T-cell (primary cell): Measurements from ENCODE around the gene NAV2. TPM values are rescaled to one million over a fixed set of nuclear protein-coding genes. Genes with fewer than 3 reads are reported as not detected.
A peak's percentile ranks its signal among the peaks of the same experiment; 100 is the strongest.

Experiments
- ATAC-seq, 4 experiments: fragments of 200-7000 bp in 3 of 4; fragments of 150-1000 bp in 1 of 4; cut with Tn5 transposase; replicated peaks in 1 of 4; 1 replicate in 3 of 4; 2 replicates in 1 of 4; pipeline ENCODE4 v1.10.0; 2021; ENCODE audit warnings: moderate library complexity in 3 of 4, mild to moderate bottlenecking in 2 of 4, moderate number of reproducible peaks in 1 of 4
- CTCF ChIA-PET, 2 donors: fragments of 300-600 bp; sonication (Branson Sonifier 250); formaldehyde crosslinking; loops; one replicate each; lab custom pipeline; 2022; ENCODE audit warnings: antibody characterized with exemption in 2 of 2; lab: Charles Lee
- POLR2A ChIA-PET, 2 donors: fragments of 300-600 bp; sonication (Branson Sonifier 250); formaldehyde crosslinking; loops; one replicate each; lab custom pipeline; 2022; ENCODE audit warnings: antibody characterized with exemption in 2 of 2; lab: Charles Lee
- DNase-seq, 35 experiments: peaks; one replicate each; pipeline versions ENCODE4 v3.0.0 to v3.0.0-alpha.2; 2013 to 2023
- H3K27ac ChIP-seq: one replicate; pipeline ENCODE4 v1.5.1; 2013; ENCODE audit warnings: low read length
- H3K27me3 ChIP-seq, 2 experiments: replicated peaks in 1 of 2; 1 replicate in 1 of 2; 2 replicates in 1 of 2; pipeline versions ENCODE4 v1.6.1 to v1.7.0; 2013; ENCODE audit warnings: low read length in 1 of 2, mixed read lengths in 1 of 2; ENCODE audit not compliant: control insufficient read depth in 2 of 2, insufficient read depth in 2 of 2; ENCODE audit errors: extremely low read depth in 1 of 2
- H3K36me3 ChIP-seq, 2 donors: 1 replicate in 1 of 2; 2 replicates in 1 of 2; pipeline versions ENCODE4 v1.6.1 to v1.7.0; 2013; ENCODE audit warnings: low read length in 1 of 2; ENCODE audit not compliant: control insufficient read depth in 2 of 2, insufficient read depth in 1 of 2; ENCODE audit errors: extremely low read depth in 1 of 2
- H3K4me1 ChIP-seq, 2 experiments: 1 replicate in 1 of 2; 2 replicates in 1 of 2; pipeline versions ENCODE4 v1.6.1 to v1.7.0; 2013; ENCODE audit warnings: low read length in 2 of 2, mixed read lengths in 1 of 2; ENCODE audit not compliant: insufficient read depth in 2 of 2, control insufficient read depth in 1 of 2; ENCODE audit errors: extremely low read depth in 1 of 2
- H3K4me3 ChIP-seq, 2 donors: 1 replicate in 1 of 2; 2 replicates in 1 of 2; pipeline versions ENCODE4 v1.5.1 to v1.7.0; 2013; ENCODE audit warnings: mild to moderate bottlenecking in 2 of 2, low read length in 1 of 2, moderate library complexity in 1 of 2; ENCODE audit not compliant: control insufficient read depth in 1 of 2; ENCODE audit errors: extremely low read depth in 1 of 2
- H3K9me3 ChIP-seq: 2 replicates; pipeline ENCODE4 v1.7.0; 2013
- H3K27ac Mint-ChIP-seq, 2 donors: one replicate each; pipeline ENCODE4 v1.8.0; 2020 to 2021; ENCODE audit warnings: mild to moderate bottlenecking in 2 of 2, mixed read lengths in 2 of 2
- H3K27me3 Mint-ChIP-seq, 2 donors: one replicate each; pipeline ENCODE4 v1.8.0; 2021 to 2022; ENCODE audit warnings: mixed read lengths in 2 of 2
- H3K36me3 Mint-ChIP-seq: one replicate; pipeline ENCODE4 v1.8.0; 2021; ENCODE audit warnings: mixed read lengths
- H3K4me1 Mint-ChIP-seq, 3 donors: one replicate each; pipeline ENCODE4 v1.8.0; 2020 to 2022; ENCODE audit warnings: mixed read lengths in 3 of 3, mild to moderate bottlenecking in 1 of 3
- H3K4me3 Mint-ChIP-seq, 3 donors: one replicate each; pipeline ENCODE4 v1.8.0; 2020 to 2022; ENCODE audit warnings: mild to moderate bottlenecking in 3 of 3, mixed read lengths in 3 of 3, moderate library complexity in 3 of 3
- H3K9me3 Mint-ChIP-seq, 3 donors: one replicate each; pipeline ENCODE4 v1.8.0; 2020 to 2022; ENCODE audit warnings: mixed read lengths in 3 of 3
- WGBS: methylation state at CpG from one replicate; pipeline ENCODE4 v1.1.5; 2013; ENCODE audit warnings: missing lambda C conversion rate; ENCODE audit not compliant: insufficient coverage; 5-methylcytosine and 5-hydroxymethylcytosine counted together
- total RNA-seq, 35 experiments: library from RNA in 6 of 35; stranded (reverse) in 6 of 35; fragments of 120-200 nt in 1 of 35; gene quantifications; one replicate each; pipeline versions ENCODE4 v1.2.1 to v1.2.4 and lab custom pipeline; 2013 to 2026

The NAV2 gene
- total RNA-seq, 5 donors from 2014 or later (not counting 1 experiment from before 2014, with no cell fraction given) = 0.55 to 3.0 (median 1.8) TPM

DNA sequence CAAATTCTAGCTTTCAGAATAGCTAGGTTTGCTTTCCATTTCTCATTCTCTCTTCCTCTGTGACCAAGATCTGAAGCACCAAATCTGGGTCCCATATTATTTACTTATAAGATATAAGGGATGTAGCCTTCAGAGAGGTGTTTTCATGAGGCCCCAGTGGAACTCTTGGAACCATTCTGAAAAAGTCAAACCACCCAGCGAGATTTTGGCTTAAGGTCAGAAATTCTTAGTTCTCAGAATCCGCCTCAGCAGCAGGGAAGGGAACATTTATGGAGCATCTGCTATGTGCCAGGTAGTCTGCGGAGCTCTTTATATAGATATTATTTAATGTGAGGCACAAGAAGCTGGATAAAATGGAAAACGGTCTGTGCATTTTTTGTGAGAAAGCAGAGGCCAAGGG, 6.3 kb downstream of the NAV2 start:
- H3K9me3 ChIP-seq = no peaks in the 10 kb centered on the region
- H3K4me1 Mint-ChIP-seq = peaks cover 23 to 34% (median 34%) of the 10 kb centered on the region in 3 donors
- POLR2A ChIA-PET = no interaction called here
- DNase-seq = no peak
- CTCF ChIA-PET = no interaction called here
- H3K27ac Mint-ChIP-seq = no peak overlapping the region
- ATAC-seq = no peak
- no peak overlapping the region for H3K4me3 ChIP-seq
- no peaks in the 10 kb centered on the region for H3K9me3 Mint-ChIP-seq
- no peaks in the 10 kb centered on the region for H3K36me3 ChIP-seq
- WGBS = no CpG with 5 or more reads among the region's 4 CpGs
- H3K27me3 ChIP-seq = peaks cover 5 to 24% of the 10 kb centered on the region in 2 experiments
- no peaks in the 10 kb centered on the region for H3K36me3 Mint-ChIP-seq
- H3K4me3 Mint-ChIP-seq = no peak overlapping the region
- H3K27ac ChIP-seq = no peak overlapping the region
- peaks cover 25 to 36% of the 10 kb centered on the region in 2 donors for H3K27me3 Mint-ChIP-seq
- peaks cover 1 to 27% of the 10 kb centered on the region in 2 experiments for H3K4me1 ChIP-seq

DNA sequence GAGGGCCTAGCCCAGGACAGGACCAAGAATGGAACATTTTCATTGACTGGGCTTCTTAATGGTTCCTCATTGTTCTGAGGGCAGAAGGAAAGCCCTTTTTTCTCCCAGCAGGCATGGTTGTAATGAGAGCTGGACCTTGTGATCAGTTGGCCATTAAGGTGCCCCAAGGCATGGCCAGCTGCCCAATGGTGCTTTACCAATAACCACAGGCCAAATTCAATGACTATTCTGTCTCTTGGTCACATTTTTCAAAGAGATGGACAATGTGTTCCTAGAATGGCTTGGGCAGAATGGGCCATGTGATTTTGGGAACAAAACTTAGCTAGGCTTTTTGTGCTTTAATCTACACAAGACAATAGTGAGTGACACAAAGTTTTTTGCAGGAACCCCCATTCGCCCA, 7.3 kb downstream of the NAV2 start:
- Histone ChIP-seq H3K4me3 (no peak overlapping the region), H3K4me1 (peaks cover 0 to 28% of the 10 kb centered on the region in 2 experiments), H3K27me3 (peaks cover 5 to 14% of the 10 kb centered on the region in 2 experiments), H3K36me3 (no peaks in the 10 kb centered on the region), H3K9me3 (no peaks in the 10 kb centered on the region), H3K27ac (no peak overlapping the region)
- no peak for ATAC-seq
- Mint-ChIP-seq H3K36me3 (no peaks in the 10 kb centered on the region), H3K27me3 (peaks cover 15 to 28% of the 10 kb centered on the region in 2 donors), H3K9me3 (no peaks in the 10 kb centered on the region), H3K27ac (no peak overlapping the region), H3K4me1 (peaks cover 19 to 36% (median 34%) of the 10 kb centered on the region in 3 donors), H3K4me3 (no peak overlapping the region)
- no peak for DNase-seq
- ChIA-PET POLR2A (no interaction called here), CTCF (interaction anchor here in 1 of 2 donors (0.5 kb wide), 1 partner anchor 15 kb away, joined by 3 read pairs; no protein-coding TSS in a partner anchor)
- no CpG with 5 or more reads among the region's 1 CpG for WGBS

DNA sequence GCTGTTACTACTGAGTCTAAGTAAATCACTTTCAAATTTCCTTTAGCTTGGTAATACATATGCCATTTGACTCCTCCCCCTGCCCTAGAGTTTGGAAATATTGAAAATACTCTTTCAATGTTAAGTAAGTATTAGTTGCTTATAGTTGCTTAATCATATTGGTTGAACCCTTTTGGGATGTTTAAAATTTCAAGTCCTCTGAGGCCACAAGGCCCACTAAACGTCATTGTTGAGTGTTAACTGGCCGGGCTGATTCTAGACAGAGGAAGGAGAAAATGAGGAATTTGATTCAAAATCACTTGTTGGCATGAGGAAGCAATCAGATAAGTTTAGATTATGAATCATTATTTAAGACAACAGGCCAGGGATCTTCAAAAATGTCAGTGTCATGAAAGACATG, 8.5 kb downstream of the NAV2 start:
- no peaks in the 10 kb centered on the region for H3K36me3 ChIP-seq
- Mint-ChIP-seq H3K4me3 (no peak overlapping the region), H3K4me1 (peaks cover 19 to 39% (median 36%) of the 10 kb centered on the region in 3 donors), H3K27ac (no peak overlapping the region), H3K27me3 (peaks cover 3 to 16% of the 10 kb centered on the region in 2 donors), H3K9me3 (no peaks in the 10 kb centered on the region), H3K36me3 (no peaks in the 10 kb centered on the region)
- H3K27ac ChIP-seq = no peak overlapping the region
- DNase-seq (no peak), ATAC-seq (no peak)
- H3K27me3 ChIP-seq = peaks cover 0 to 5% of the 10 kb centered on the region in 2 experiments
- H3K4me1 ChIP-seq = peaks cover 0 to 31% of the 10 kb centered on the region in 2 experiments
- H3K4me3 ChIP-seq = no peak overlapping the region
- ChIA-PET POLR2A (no interaction called here), CTCF (no interaction called here)
- 93% methylated on average over 2 of the region's 2 CpGs for WGBS
- H3K9me3 ChIP-seq = no peaks in the 10 kb centered on the region

DNA sequence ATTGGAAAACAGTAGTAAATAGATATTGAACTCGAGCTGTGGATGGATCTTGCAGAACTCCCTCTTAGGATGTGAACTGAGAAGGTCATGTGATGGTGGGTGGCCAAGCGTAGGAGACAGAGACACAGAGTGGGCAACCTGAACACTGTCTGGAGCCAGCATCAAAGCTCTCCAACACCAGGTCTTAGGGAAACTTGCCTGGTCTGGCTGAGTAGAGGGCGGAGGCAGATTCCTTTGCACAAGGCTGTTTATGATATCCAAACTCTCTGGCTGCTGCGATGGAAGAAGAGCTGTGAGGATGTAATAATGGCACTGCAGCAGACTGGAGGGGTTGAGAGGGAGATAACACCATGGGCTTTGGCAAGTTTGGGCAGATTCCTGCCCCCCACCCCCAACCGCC, 10.1 kb downstream of the NAV2 start:
- peaks cover 0 to 5% of the 10 kb centered on the region in 2 donors for H3K27me3 Mint-ChIP-seq
- ATAC-seq (no peak), DNase-seq (no peak)
- Histone ChIP-seq H3K36me3 (no peaks in the 10 kb centered on the region), H3K4me3 (no peak overlapping the region), H3K27ac (peak overlapping the region; percentile 75), H3K4me1 (peaks cover 0 to 31% of the 10 kb centered on the region in 2 experiments), H3K27me3 (no peaks in the 10 kb centered on the region), H3K9me3 (no peaks in the 10 kb centered on the region)
- H3K9me3 Mint-ChIP-seq = no peaks in the 10 kb centered on the region
- H3K4me3 Mint-ChIP-seq = no peak overlapping the region
- WGBS = 78% methylated on average over 2 of the region's 5 CpGs
- H3K4me1 Mint-ChIP-seq = peaks cover 19 to 39% (median 36%) of the 10 kb centered on the region in 3 donors
- no peaks in the 10 kb centered on the region for H3K36me3 Mint-ChIP-seq
- POLR2A ChIA-PET = interaction anchor here in 1 of 2 donors (1.0 kb wide), 1 partner anchor 11 kb away, joined by 3 read pairs; the partner anchor contains the start of gene NAV2
- peak overlapping the region; percentile 93 to 94 for H3K27ac Mint-ChIP-seq
- CTCF ChIA-PET = interaction anchor here in 1 of 2 donors (2.1 kb wide), 1 partner anchor 20 kb away, joined by 8 read pairs; no protein-coding TSS in a partner anchor

DNA sequence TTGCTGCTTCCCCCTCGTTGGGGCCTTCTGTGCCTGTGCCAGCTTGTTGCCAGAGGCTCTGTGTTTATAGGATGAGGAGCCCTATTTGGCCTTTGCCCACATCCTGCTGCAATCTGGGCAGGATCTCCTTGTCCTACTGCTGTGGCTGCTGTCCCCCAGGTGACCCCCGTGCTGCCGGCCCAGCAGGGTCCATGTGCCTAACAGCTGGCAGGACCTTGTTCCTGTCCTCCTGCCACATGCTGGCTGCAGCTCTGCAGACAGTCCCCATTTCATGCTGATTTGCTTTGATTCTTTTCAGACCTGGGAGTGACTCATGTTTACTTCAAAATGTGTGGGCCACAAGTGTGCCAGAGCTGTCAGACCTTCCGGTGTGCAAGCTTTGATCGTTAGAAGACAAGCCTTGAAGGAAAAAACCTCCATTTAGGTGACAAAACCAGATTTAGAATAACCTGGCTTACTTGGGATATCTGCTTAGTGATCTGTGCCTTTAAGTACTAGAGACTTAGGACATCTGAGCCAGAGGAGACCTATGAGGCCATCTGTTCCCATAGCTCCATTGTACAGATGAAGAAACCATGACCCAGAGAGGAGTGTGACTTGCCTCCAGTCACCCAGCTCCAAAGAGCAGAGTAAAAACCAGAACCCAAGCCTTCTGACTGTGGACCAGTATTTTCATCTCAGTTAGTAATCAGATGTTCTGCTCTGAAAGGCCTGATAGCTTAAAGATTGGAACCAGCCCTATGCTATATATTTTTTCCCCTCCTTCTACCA, 11.1 kb downstream of the NAV2 start:
- Histone ChIP-seq H3K4me3 (no peak overlapping the region), H3K27me3 (no peaks in the 10 kb centered on the region), H3K4me1 (peaks cover 0 to 31% of the 10 kb centered on the region in 2 experiments), H3K36me3 (no peaks in the 10 kb centered on the region), H3K9me3 (no peaks in the 10 kb centered on the region), H3K27ac (peak overlapping the region; percentile 75)
- CTCF ChIA-PET = interaction anchor here in 1 of 2 donors (2.1 kb wide), 1 partner anchor 19 kb away, joined by 8 read pairs; no protein-coding TSS in a partner anchor
- WGBS = 13% methylated on average over 2 of the region's 5 CpGs
- peak overlapping the region; percentile 93 to 94 for H3K27ac Mint-ChIP-seq
- ATAC-seq (peak; percentile 87 to 96 (median 94)), DNase-seq (peak in 31 of 35 experiments; percentile 8 to 71 (median 25))
- POLR2A ChIA-PET = interaction anchor here in 1 of 2 donors (1.0 kb wide), 1 partner anchor 12 kb away, joined by 3 read pairs; the partner anchor contains the start of gene NAV2
- no peaks in the 10 kb centered on the region for H3K9me3 Mint-ChIP-seq
- H3K36me3 Mint-ChIP-seq = no peaks in the 10 kb centered on the region
- peaks cover 0 to 4% of the 10 kb centered on the region in 2 donors for H3K27me3 Mint-ChIP-seq
- peaks cover 19 to 39% (median 36%) of the 10 kb centered on the region in 3 donors for H3K4me1 Mint-ChIP-seq
- H3K4me3 Mint-ChIP-seq = peak overlapping the region; percentile 3 to 63 (median 35)

DNA sequence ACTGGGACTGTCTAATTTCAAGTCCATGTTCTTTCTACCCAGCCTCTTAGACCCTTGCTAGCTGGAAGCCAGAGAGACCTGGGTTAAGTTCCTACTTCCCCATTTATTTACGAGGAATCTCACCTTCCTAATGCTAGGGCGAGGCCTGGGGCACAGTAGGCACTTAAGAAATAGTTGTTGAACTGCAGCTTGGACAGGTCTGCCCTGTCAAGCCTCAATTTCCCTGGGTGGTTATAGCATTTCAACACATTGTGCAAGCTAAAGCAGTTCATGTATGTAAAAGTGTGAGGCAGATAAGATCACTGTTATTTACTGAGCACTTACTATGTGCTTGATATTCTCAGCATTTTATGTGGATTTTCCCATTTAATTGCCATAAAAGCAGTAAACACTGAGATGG, 12.1 kb downstream of the NAV2 start:
- Histone ChIP-seq H3K27me3 (no peaks in the 10 kb centered on the region), H3K36me3 (no peaks in the 10 kb centered on the region), H3K27ac (peak overlapping the region; percentile 75), H3K9me3 (no peaks in the 10 kb centered on the region), H3K4me3 (no peak overlapping the region), H3K4me1 (peaks cover 0 to 31% of the 10 kb centered on the region in 2 experiments)
- H3K4me3 Mint-ChIP-seq = no peak overlapping the region
- POLR2A ChIA-PET = no interaction called here
- CTCF ChIA-PET = interaction anchor here in 1 of 2 donors (2.1 kb wide), 1 partner anchor 18 kb away, joined by 8 read pairs; no protein-coding TSS in a partner anchor
- H3K36me3 Mint-ChIP-seq = no peaks in the 10 kb centered on the region
- H3K27ac Mint-ChIP-seq = peak overlapping the region; percentile 93 to 94
- H3K4me1 Mint-ChIP-seq = peaks cover 19 to 39% (median 36%) of the 10 kb centered on the region in 3 donors
- ATAC-seq (no peak), DNase-seq (no peak)
- H3K9me3 Mint-ChIP-seq = no peaks in the 10 kb centered on the region
- peaks cover 0 to 3% of the 10 kb centered on the region in 2 donors for H3K27me3 Mint-ChIP-seq
- WGBS = 100% methylated on average over 2 of the region's 2 CpGs
